GM03348 (cell line): ENCODE measurements around the gene MISP.
A peak's percentile ranks its signal among the peaks of the same experiment; 100 is the strongest.
"Not testable (repeated sequence)": the region's sequence is repeated elsewhere in the genome, so short reads cannot be mapped to it uniquely, and the experiment has no call there.

Experiments
- DNase-seq: peaks from one replicate; pipeline ENCODE4 v3.0.0; 2012; ENCODE audit warnings: low spot score

The MISP gene

DNA sequence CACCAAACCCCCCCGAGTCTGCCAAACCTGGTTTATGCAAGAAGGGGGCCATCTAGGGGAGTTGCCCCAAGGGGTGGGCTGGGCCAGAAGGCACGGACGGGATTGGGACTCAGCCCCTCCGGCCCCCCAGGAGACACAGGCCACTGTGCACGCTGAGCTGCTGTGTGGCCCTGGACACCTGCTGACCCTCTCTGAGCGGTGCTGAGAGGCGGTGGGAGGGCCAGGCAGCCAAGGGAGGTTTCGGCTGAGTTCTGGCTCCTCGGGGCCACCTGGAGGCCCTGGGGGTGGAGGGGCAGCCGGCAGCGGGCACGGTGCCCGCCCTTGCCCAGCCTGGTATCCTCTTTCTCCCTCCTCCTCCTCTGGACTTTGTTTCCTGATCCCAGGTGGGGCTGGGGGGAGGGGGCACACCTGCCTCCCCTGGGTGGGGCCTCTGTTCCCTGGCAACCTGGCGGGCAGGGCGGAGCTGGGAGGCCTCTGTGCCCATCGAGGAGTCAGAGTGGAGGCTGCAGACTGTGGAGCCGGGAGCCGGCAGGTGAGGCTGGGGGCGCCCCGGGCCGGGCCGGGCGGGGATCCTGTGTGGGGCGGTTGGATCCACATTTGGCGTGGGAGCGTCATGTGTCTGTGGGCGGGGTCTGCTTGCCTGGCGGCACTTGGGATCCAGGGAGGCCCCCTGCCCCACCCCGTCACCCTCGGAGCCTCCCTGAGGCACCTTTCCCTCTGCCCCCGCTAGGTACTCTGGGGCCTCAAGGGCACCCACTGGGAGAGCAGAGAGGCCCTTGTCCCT lies at the start of gene MISP:
MISP (plus strand) TSS at position 473 of the 784 bp plus-strand sequence. CDS start 5,835 bp downstream, outside the sequence.
- DNase-seq, result no peak

- not testable (repeated sequence) for DNase-seq
Measured at GRCh38 chr19:702847-703246, 48.1 kb upstream of the MISP start.

DNA sequence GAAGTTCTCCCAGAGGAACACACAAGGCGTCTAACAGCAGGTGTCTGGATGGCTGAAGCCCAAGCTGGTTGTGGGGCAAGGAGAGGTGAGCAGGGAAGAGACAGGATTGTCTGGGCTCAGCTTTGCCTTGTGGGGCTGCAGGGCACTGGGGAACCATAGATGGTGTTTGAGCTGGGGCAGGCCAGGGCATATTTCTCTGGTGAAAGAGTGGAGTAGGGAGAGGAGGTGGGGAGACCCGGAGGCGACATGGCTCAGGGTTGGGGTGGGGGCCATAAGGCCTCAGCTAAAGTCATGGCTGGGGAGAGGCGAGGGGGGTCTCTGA lies 47.6 kb upstream of the MISP start:
- no peak for DNase-seq

DNA sequence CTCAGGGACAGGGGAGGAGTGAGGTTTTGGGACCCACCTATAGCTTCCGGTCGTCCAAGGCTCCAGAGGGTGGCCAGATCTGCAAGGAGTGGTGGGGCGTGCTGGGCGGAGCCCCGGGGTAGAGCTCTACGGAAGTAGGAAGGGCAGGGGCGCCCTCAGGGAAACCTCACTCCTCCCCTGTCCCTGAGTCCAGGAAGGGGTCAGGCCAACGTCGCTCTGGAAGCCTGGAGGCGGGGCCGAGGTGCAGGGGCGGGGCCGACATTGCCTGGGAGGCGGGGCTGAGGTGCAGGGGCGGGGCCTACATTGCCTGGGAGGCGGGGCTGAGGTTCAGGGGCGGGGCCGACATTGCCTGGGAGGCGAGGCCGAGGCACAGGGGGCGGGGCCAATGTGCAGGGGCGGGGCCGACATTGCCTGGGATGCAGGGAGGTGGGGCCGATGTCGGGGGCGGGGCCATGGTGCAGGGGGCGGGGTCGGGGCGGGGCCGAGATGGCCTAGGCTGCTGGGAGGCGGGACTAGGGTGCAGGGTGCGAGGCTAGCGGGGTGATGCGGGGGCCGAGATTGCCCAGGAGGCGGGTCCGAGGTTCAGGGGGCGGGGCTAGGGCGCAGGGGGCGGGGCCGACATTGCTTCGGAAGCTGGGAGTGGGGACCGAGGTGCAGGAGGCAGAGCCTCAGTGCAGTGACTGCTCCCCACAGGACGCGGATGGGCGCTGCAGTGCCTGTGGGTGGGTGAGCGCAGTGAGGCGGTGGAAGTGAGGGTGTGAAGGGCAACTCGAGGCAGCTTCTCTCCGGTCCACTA lies 47.1 kb upstream of the MISP start:
- peak; percentile 71 for DNase-seq

- DNase-seq, result no peak
Measured at GRCh38 chr19:704447-704741, 46.5 kb upstream of the MISP start.

- peak; percentile 65 for DNase-seq
Measured at GRCh38 chr19:708154-709143, 42.5 kb upstream of the MISP start, which contains the start of gene PALM. Gene PALM, plus strand, starts transcription at chr19:708935. Its CDS starts 212 bp downstream, at chr19:709147.

GRCh38 chr19:709196-709964 lies 41.5 kb upstream of the MISP start:
- no peak for DNase-seq

DNA sequence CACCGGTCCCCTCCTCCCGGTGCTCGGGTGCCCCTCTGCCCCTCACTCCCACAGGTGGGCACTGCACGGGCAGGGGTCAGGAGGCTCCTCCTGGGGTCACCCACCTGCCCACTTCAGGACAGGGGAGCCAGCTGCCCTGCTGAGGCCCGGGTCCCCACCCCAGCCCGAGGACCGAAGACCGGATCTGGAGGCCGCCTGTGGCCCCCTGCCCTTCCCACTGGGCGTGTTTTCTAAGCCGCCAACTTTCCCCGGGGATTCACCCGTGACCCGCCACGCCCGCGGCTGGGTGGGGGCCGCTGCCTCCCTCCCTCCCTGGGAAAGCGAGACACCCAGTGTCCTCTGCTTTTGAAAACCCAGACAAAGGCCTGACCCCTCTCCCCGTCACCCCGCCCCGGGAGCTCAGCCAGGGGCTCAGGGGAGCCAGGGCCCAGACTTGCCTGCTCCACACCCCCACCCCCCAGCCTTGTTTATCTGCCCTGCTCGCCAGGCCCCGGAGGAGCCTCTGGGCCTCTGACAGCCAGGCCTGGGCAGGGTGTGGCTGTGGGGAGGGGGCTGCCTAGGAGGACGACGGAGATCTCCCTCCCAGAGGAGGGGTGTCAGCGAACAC lies 40.8 kb upstream of the MISP start:
- DNase-seq, result peak; percentile 61

GRCh38 chr19:710767-711166 lies 40.1 kb upstream of the MISP start:
- DNase-seq, result peak; percentile 47

DNA sequence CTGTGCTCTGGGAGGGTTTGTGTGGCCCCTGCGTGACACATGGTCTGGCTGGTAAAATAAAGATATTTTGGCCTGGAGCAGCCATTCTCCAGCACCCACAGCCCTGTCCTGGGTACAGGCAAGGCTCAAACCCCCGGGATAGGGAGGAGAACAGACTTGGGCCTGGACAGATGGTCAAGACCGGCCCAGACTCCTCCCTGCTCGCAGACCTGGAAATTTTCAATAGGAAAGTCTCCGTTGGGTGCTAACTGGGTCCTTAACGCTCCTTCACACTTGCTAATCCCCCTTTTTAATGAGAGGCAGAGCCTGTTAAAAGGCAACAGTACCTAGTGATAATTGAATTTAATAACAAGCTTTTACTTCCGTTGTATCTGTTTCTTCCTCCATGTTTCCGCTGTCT lies 39.7 kb upstream of the MISP start:
- DNase-seq, result no peak

DNA sequence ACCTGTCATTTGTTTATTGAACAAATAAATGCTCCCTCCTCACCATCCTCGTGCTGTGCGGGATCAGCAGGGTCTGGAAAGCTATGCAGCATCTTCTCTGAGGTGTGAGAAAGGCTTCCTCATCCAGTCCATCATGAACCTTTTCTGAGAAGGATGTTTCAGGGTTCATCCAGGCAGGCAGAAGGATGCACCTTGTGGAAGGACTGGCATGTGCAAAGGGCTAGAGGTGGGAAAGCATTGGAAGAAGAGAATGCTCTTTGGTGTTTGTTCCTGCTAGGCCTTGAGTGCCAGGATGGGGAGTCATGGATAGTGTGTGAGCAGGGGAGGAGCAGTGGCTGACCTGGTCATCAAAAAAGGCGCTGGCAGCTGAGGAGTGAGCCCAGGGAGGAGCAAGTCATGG lies 35.6 kb upstream of the MISP start:
- no peak for DNase-seq

- DNase-seq, result no peak
Measured at GRCh38 chr19:718251-718951, 32.5 kb upstream of the MISP start.

DNA sequence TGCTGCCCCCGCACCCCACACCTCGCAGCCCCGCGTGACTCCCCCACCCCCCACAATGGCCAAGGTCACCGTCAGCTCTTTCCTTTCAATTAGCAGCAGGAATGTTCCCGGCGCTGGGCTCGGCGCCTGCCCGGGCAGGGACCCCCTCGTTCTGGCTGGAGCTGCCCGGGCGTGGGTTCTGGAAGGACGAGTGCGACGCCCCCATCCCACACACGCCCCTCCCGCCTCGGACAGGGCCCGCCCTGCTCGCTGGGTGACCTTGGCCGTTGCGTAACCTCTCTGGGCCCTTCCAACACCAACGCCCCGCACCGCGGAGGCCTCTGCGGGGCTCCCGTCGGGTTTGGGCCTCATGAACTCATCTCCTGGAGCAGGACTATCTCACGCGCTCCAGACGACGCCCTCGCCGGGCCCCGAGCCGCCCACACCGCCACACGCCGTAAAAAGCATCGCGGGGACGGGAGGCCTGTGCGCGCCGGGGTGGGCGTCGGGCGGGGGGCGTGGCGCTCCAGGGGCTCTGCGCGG lies 31.9 kb upstream of the MISP start:
- peak; percentile 82 for DNase-seq

DNA sequence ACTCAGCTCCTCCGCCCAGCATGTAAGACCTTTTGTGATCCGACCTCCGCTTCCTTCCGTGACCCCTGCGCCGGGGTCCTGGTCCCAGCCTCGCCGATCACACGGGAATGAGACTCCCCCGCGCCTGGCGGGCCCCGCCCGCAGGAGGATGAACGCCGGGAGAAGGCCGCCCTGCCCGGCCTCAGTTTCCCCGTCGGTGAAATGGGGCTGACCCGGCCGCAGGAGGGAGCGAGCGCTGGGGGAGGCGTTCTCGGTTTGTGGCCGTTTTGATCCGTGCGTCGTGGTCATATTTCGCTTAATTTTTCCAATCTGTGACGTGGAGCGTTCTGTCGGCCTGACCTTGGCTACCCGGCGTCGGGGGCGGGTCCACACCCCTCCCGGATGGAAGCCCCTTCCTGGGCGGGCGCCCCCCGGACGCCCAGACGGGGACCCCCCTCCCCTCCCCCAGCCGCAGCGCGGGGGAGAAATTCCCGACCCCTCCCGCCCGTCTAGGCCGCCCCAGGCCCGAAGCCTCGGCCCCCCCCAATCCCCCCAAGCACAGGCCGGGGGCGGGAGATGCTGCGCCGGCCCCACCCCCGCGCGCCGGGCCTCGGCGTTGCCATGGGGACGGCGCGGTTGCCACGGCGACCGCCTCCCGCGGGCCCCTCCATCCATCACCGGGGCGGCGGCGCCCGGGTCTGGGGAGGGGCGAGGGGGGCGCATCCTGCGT lies 31.1 kb upstream of the MISP start:
- DNase-seq, result no peak

DNA sequence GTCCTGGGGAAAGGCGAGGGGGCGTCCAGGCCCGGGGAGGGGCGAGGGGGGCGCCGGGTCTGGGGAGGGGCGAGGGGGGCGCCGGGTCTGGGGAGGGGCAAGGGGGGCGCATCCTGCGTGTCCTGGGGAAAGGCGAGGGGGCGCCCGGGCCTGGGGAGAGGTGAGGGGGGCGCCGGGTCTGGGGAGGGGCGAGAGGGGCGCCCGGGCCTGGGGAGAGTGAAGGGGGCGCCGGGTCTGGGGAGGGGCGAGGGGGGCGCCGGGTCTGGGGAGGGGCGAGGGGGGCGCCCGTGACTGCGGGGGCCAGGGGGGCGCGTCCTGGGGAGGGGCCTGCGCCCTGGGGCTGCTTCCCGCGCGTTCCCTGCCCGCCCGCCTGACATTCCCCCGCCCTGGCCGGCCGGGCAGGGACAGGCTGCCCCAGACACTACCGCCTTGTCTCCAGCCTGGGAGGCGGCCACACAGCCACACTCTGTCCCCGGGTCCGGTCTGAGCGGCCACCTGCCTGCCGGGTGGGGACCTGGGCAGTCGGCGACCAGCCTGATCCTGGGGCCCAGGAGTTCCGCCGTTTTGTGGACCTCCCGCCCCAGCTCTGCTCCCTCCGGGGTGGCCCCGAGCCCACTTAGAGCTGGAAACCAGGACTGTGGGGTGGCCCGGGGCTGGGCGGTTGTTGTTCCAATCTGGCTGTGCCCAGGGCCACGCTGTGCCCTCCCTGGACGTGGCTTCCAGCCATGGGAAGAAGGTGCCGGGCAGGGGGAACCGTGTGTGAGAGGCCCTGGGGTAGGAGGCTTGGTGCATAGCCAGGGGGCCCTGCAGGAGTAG lies 30.4 kb upstream of the MISP start:
- no peak for DNase-seq

GRCh38 chr19:722553-723101 lies 28.3 kb upstream of the MISP start:
- DNase-seq, result no peak

DNA sequence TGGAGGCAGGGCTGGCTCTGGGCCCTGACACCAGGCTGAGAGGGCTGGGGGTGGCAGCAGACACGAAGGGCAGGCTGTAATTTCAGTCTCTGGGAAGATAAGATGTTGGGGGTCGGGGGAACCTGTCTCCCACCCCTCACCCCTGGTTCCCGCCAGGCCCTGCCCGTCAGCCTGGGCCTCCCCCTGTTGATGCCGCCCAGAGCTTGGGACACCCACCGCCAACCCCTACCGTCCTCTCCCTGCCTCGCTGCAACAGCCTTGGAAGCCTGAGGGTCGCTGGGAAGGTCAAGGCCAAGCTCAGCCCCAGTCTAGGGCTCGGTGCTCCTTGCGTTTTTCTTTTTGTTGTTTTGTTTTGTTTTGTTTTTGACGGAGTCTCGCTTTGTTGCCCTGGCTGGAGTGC lies 27.7 kb upstream of the MISP start:
- DNase-seq, result no peak

DNA sequence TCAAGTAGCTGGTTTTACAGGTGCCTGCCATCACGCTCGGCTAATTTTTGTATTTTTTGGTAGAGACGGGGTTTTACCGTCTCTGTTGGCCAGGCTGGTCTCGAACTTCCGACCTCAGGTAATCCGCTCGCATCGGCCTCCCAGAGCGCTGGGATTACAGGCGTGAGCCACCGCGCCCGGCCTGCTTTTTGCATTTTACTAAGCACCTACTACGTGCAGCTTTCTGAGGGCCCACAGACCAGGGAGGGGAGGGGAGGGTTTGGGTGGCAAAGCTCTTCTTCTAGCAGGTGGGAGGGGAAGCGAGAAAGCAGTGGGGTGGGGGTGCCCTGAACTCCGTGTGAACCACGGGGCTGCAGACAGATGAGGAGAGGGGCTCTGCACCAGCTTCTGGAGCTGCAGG lies 27.2 kb upstream of the MISP start:
- DNase-seq, result no peak
